CD4-positive, alpha-beta T cell treated with Interferon alpha-2 for 1 hour (primary cell): Measurements from ENCODE around the gene CXCL12.

Experiments used
- DNase-seq, 2 donors: peaks; one replicate each; pipeline ENCODE4 v3.0.0-alpha.2; 2020 to 2022

The CXCL12 gene

DNA sequence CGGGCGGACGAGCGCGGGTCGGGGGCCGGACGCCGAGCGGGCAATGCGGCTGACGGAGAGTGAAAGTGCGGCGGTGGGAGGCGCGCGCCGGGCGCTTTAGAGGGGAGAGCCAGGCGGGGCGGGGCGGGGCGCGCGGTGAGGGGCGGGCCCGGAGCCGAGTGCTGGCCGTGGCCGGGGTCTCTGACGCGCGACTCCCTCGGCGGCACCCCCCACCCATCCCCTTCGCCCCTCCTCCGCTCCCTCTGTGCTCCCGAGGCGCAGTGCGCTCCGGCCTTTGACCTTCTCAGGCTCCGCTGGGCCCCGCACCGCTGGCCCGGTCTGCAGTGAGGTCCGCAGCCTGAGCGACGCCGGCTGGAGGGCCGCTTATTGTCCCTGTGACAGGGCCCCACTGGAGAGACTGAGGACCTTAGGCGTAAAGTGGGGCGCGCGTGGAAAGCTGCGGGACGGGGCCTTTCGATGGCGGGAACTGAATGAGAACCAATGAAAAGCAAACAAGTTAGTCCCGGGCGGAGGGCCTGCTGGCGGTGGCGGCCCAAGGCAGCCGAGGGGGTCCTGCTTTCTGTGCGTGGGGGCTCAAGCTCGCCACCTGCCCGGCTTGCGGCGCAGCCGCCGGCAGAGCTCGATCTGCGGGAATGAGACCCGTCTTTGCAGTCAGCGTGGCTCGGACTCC lies at the start of gene CXCL12:
Gene CXCL12 (minus strand): TSS at position 72 of the 670 bp plus-strand sequence. CDS start 92 bp downstream, outside the sequence.
- DNase-seq, result no peak

DNA sequence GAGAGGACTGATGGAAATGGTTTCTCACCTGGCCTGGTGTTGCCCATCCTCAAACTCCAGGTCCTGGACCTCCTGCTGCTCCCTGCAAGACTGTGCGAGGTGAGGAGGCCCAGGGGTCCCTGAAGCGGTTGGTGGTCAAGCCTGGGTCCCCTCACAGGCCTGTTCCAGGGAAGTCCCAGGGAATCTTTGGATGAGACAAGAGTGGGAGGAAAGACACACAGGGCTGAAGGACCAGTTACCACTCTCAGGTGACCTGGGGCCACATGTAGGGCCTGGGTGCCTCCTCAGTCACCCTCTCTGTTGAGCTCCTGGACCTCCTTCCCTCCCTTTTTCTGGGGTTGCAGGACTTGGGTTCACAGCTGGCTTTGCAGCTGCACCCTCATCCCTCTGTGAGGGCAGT lies 42.6 kb upstream of the CXCL12 start:
- DNase-seq, result no peak

DNA sequence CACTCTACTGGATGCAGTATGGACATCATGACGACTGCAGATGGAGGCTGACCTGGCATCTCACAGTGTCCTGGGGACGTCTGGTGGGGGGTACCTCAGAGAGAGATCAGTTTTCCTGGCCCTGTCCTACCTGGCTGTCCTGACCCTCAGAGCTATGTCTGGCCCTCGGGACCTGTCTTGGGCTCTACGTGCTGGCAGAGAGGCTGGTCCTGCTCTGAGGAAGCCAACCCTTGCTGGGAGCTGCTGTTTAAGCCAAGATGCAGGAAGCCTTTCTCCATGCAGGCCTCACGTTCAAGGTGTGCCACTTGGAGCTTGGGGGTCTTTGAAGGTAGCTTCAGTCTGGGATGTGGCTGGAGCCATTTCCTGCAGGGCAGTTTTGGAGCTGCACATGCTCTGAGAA lies 42.1 kb upstream of the CXCL12 start:
- no peak for DNase-seq

DNA sequence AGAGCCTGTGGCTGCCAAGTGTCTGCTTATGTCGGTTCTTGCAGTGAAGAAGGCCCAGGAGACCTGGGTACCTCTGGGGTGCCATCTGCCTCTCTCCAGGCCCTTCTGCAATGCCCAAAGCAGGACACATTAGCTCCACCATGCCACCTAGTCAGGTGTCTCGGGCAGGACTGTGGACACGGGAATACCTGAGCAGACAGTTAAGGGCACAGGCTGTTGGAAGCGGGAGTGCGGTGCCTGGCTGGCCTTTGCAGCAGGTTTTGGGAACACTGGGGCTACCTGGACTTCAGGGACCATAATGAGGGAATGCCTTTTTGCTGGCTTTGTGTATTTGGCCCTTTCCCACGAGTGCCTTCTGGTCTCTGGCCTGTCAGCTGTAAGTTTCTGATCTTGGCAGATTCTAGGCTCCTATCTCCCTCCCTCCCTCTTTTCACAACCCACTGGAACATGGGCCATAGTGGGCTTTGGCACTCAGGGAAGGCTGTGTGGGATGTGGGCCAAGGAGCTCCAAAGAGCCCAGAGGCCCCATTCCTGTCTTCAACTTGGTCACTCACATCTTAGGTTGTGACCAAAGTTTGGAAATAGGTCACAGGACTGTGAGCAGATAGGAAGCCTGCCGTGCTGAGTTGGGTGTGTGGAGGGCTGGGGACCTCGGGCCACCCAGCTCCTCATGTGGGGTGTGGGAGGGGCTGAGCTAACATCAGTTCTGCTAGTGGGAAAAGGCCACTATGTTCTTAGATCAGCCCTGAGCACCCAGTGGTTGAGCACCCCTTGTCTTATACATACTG lies 41.5 kb upstream of the CXCL12 start:
- DNase-seq, result no peak

DNA sequence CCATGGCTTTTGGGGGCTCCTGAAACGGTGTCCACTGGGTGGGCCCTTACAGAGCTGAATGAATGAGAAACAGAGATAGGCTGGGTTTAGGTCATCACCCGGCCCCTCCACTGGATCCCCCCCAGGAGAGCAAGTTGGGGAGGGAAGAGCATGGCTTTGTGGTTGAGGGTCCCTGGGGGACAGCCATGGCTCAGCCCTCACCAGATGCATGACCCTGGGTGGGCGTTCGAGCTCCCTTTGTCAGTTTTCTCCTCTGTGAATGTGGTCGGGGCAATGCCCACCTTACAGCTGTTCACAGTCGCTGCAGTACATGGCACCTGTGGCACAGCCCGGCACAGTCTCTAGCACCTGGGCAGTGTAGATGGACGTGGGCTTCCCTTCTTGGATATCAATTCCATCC lies 40.6 kb upstream of the CXCL12 start:
- no peak for DNase-seq

DNA sequence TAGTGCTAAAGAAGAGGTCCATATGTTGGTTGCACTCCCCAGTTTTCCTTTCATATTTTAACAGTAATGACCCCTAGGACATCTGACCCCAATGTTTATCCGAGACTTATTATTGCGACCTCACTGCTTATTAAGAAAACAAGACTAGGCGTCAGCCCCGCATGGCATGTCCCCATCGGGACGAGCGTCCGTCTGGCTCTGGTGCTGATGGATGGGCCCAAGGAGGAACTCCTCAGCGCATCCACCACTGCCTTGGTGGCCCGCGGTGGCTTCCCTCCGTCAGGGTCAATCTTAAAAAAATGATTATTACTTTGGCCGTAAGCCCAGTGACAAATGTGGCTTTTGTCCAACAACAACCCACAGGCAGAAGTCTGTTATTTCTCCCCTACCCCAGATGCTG lies 40.1 kb upstream of the CXCL12 start:
- DNase-seq, result no peak

DNA sequence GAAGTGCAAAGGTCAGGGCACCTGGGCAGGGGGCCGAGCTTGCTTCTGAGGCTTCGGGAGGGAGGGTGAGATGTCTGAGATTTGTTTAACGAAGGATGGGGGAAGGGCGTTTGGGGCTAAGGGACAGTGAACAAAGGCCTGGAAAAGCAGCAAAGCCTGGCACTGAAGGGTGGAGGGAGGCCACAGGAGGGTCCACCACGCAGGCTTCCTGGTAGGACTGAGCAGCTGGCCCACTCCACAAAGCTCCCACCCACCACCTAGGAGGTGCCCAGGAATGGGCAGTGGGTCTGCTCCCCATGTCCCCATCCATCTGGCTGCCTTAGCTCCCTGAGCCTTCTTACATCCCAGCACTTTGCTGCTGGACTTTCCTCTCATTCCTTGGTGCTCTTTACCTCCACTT lies 39.4 kb upstream of the CXCL12 start:
- no peak for DNase-seq

DNA sequence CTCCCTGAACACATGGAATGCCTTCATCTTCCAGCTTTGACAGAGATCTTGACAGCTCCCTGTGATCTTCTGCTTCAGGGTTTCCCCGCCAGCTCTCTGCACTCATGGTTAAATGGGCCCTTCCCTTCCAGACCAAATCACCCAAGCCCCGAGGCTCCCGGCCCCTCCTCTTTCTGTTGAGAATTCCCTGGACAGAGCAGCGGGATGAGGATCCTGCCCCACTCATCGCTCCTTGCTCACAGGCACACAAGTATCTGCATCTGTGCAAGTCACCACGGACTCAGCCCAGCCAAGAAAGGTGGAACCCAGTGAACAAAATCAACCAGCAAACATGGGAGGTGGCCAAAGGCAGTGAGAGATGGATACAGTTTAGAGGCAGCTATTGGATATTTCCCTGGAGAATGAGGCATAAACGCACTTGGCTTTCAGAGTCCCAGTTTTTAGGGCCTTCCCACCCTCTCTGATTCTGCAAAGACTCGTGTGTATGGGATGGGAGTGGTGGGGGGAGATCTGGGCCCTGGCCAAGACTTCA lies 37.7 kb upstream of the CXCL12 start:
- no peak for DNase-seq

DNA sequence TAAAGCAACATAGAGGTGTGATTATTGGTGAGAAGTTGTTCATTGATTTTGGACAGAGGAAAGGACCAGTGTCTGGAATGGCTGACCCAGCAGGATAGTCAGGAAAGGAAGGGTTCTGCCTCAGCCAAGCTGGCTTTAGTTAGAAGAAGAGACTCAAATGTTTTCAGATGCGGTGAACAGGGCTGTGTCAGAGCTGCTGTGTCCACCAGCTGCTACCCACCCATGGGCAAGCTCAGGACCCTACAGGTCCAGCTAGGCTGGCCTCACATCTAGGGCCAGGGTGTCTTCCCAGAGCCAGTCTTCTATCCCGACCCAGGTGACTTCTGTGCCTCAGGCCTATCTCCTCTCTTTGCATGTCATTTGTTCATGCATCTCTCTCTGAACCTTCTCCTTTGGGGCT lies 37.3 kb upstream of the CXCL12 start:
- DNase-seq, result no peak

DNA sequence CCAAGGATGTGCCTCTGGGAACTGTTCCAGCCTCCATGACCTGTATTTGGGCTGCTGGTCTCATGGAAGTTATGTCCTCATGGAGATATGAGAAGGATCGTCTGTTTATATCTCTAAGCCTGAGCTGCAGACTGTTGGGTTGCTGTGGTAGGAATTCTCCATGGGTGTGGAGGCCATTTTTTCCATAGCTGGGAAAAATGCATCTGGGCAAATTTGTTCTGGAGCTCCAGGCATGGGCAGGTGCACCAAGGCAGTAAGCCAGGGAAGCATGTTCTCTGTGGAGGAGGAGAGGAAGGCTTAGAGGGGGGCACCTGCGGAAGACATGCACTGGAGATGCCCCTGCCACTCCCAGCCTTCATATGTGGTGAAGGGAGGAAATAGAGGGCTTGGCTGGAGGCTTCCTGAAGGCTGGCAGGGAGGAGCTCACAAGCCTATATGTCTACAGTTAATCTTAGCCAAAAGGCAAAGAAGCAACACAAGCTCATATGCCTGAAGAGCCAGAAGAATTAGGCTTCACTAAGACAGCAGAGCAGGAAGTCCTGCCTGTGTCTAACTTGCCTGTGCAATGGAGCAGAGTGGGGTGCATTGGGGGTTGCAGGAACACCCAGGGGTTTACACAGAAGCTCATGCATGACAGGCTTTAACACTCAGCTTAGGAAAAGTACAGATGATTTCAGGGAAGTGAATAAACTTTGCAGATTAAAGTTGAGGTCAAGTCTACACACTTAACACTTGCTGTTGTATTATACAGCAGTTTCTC lies 35.1 kb upstream of the CXCL12 start:
- no peak for DNase-seq

DNA sequence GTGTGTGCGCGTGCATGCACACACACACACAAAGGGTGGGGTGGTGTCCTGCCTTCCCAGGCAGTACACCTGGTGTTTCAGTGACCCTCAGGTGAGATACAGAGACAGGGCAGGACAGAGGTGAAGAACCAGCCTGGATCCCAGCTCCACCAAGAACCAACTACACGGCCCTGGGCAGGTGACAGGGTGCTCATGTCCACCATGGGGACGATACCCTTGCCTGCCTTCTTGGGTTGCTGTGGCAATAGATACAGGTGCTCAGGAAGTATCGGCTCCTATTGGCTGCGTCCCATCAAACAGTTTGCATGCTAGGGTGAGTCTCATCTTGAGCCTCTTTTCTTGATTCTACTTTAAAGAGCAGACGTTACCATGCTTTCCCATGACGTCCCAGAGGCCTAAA lies 33.7 kb upstream of the CXCL12 start:
- DNase-seq, result no peak

DNA sequence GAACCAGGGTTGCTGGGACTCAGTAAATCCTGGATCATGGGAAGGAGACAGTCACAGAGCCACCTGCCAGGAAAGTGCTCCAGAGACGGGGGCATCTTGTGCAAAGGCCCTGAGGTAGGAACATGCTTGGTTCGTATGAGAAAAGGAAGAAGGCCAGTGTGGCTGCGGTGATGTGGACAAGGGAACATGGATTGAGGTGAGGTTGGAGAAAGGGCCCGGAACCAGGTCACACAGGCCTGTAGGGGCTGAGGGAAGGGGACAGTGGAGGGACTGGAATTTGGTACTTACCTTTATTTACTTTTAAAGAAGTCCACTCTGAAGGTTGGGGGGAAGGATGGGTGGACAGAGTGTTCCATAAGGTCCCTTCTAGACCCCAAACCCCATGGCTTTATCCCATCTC lies 32.9 kb upstream of the CXCL12 start:
- no peak for DNase-seq

DNA sequence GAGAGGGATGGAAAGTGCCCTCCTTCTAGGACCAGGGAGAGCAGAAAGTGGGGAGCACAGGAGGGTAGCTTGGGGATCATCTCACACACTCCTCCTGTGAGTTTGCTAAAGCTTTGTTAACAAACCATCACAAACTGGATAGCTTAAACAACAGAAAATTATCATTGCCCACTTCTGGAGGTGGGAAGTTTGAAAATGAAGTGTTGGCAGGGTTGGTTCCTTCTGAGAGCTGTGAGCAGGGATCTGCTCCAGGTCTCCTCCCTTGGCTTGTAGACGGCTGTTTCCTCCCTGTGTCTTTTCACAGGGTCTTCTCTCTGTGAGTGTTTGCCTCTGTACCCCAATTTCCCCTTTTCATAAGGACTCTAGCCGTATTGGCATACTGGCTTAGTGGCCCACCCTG lies 32.0 kb upstream of the CXCL12 start:
- no peak for DNase-seq

DNA sequence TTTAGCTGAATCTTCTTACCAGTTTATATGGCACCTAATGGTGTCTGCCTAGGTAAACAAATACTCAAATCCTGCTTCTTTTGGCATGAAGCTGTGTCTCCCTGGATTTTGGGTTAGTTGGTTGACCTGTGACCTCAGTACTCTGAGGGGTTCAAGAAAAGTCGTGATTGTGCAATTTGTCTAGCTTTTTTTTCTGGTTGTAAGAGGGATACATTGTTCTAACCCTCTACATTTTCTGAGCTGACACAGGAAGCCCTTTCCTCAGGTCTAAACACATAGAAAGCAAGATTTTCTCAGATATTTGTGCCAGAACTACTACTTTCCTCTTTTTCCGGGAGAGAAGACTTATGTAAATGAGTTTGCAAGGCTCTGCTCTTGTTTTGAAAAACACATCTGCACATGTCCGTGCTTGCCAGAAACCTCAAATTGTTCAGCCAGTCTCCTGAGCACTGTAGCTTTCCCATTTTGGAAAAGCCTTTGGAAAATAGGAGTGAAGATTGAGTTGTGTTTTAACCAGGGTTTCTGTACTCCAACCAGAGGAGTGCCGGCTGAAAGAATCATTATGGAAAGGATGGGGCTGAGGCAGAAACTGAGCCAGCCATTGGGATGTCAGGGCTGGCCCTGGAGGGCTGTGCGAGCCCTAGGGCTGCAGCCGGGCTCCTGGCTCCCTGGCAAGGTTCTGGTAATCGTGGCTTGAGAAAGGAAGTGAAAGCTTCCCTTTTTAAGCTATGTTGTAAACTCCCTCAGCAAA lies 31.3 kb upstream of the CXCL12 start:
- no peak for DNase-seq

DNA sequence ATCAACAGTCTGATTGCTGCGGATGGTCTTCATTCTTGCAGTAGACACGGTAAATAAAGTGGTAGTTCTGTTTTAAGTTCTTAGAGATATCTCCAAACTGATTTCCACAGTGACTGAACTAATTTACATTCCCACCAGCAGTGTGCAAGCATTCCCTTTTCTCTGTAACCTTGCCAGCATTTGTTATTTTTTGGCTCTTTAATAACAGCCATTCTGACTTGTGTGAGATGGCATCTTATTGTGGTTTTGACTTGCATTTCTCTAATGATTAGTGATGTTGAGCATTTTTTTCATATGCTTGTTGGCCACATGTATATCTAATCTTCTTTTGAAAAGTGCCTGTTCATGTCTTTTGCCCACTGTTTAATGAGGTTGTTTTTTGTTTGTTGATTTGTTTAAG lies 30.2 kb upstream of the CXCL12 start:
- no peak for DNase-seq

DNA sequence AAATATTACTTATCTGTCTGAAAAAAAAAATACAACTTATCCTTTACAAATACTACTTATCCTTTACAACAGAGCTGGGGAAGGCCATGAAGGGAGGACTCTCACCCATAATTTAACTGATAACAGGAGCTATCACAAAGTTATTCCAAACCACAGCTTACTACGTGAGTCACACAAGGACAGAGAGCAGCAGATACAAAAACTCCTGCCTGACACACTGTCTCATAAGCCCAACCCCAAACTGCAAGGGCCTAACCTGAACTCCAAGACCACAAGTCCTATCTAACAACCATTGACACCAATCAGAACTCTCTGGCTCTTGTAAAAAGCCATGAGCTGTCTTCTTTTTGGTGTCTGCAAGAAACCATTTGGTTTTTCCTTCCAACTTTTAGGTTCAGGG lies 28.5 kb upstream of the CXCL12 start:
- DNase-seq, result no peak

DNA sequence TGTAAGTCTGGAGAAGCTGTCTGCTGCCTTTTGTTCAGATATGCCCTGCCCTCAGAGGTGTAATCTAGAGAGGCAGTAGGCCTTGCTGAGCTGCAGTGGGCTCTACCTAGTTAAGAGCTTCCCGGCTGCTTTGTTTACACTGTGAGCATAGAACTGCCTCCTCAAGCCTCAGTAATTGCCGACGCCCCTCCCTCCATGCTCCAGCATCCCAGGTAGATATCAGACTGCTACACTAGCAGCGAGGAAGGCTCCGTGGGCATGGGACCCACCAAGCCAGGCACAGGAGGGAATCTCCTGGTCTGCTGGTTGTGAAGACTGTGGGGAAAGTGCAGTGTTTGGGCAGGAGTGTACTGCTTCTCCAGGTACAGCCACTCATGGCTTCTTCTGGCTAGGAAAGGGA lies 26.4 kb upstream of the CXCL12 start:
- no peak for DNase-seq

DNA sequence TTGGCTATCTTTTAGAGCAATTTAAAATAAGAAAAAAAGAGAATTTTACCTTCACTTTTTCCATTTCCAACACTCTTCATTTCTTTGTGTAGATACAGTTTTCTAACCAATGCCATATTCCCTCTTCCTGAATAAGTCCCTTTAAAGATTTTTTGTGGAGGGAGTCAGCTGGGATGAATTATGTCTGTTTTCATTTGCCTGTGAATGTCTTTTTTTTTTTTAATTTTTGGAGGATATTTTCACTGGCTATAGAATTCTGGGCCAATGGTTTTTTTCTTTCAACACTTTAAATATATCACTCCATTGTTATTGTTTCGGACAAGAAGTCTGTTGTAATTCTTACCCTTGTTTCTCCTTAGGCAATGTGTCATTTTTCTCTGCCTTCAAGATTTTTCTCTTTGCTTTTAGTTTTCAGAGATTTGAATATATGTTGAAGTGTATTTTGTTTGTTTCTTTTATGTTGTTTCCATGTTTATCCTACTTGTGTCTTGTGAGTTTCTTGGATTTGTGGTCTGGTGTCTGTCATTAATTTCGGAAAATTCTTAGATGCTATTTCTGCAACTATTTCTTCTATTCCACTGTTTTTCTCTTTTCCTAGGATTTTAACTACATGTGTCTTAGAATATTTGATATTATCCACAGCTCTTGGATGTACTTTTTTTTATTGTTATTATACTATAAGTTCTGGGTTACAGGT lies 20.0 kb upstream of the CXCL12 start:
- DNase-seq, result no peak

DNA sequence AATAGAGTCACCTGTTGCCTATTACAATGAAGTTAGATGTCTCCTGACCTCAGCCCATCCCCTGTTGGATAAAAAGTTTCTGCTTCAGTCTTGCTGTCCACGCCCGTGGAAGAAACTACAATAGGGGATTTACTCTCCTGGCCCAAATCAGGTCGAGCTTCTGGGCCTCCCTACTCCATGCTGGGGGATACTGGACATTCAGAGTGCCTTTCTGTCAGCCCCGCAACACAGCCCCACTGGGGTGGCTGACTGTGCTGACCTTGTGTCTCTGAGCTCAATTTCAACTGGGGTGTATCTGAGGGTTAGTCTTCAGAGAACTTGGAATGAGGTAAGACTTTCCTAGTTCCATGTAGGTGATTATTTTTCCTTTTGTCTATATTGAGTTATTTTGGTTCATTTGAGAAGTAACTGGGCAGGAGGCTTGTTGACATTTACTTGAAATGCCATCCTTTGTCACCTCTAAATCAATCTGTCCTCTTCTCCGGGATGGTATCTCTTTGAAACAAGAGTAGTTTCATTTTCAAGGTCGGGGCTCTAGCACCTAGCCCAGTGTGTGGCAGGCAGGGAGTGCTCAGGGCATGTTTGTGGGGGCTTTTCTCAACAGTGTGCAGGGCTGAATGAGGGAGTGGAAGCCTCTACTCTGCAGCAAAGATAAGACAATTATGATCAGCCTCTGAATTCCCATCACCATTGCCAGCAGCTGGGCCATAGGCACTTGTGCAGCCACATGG lies 17.7 kb upstream of the CXCL12 start:
- DNase-seq, result no peak

DNA sequence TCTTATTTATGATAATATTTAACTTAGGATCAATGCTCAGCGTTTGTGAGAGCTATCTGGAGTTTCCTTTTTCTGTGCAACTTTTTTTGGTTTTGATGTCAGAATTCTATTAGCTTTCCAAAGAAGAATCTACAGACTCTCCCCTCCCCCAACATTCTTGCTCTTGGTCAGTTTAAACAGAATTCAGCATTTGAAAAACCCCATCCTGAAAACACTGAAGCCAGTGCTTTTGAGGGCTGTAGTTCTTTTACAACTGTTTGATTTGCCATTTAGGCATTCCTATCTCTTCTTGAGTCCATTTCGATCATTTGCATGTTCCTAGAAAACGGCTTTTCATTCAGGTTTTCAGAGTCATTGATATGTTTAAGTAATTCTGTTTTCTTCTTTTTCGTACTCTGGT lies 15.6 kb upstream of the CXCL12 start:
- DNase-seq, result no peak

DNA sequence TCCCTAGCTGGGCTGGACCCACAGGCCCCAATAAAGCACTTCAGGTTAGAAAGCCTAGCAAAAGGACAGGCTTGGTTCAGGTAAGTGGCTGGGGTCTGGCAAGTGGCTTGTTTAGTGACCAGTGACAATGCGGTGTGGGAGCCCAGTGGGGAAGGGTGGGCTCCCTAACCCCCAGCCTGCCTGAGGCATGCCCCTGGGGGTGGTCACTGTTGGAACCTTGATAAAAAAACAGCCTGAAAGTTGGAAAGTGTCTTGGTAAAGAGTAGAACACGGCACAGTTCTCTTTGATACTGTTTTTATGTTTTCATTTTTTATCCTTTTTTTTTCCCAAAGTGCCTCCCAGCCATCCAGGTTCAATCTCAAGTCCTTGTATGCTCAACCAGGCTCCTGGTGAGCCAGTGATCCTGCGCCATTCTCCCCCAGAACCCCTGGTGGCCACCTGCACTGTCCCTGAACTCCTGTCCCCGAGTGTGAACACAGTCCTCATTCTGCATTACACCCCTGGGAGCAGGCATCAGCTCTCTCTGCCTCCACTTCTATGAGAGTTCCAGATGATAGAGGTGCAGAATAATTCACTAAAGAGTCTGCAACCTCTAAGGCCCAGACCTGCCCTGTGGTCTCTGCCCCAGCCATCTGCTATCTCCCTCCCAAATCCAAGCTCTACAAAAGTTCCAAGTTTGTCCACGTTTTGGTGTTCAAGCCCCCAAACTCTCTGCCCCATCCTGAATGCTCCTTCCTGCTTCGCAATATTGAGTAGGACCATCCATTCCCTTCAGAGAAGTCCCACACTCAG lies 15.0 kb upstream of the CXCL12 start:
- no peak for DNase-seq
